H1 (cell line): ENCODE results near the gene CBFA2T2. TPM values are rescaled to one million over a fixed set of nuclear protein-coding genes. Genes with fewer than 3 reads are reported as not detected.

Experiments
- CTCF ChIA-PET: fragments of 300-600 bp; sonication (Branson Sonifier 250); formaldehyde crosslinking; loops from one replicate; lab custom pipeline; 2021; ENCODE audit not compliant: partially characterized antibody; lab: Charles Lee
- POLR2A ChIA-PET: fragments of 300-600 bp; sonication (Branson Sonifier 250); formaldehyde crosslinking; loops from one replicate; lab custom pipeline; 2021; ENCODE audit warnings: inconsistent platforms; ENCODE audit not compliant: partially characterized antibody; lab: Charles Lee
- DNase-seq, 2 experiments: peaks; one replicate each; pipeline versions ENCODE4 v3.0.0 to v3.0.0-alpha.2; 2010 to 2022; ENCODE audit warnings: low spot score in 2 of 2, low read depth in 1 of 2, mixed read lengths in 1 of 2
- FAIRE-seq: peaks from 2 replicates; lab custom pipeline; 2011; peaks lifted over from hg19 to GRCh38; lab: Jason Lieb, UNC
- H2AFZ ChIP-seq: 2 replicates; pipeline ENCODE4 v1.8.1; 2012; ENCODE audit warnings: low read length, inconsistent platforms
- H2AK5ac ChIP-seq: 2 replicates; pipeline ENCODE4 v1.6.1; 2013; ENCODE audit warnings: low read depth, low read length
- H2BK120ac ChIP-seq: replicated peaks from 2 replicates; pipeline ENCODE3; 2013; ENCODE audit warnings: low read depth, low read length, inconsistent platforms
- H2BK12ac ChIP-seq: 2 replicates; pipeline ENCODE4 v1.6.1; 2013; ENCODE audit warnings: low read depth, low read length
- H2BK15ac ChIP-seq: 2 replicates; pipeline ENCODE4 v1.6.1; 2013; ENCODE audit warnings: low read length
- H2BK20ac ChIP-seq: 2 replicates; pipeline ENCODE4 v1.6.1; 2013; ENCODE audit warnings: low read length
- H2BK5ac ChIP-seq: 2 replicates; pipeline ENCODE4 v1.6.1; 2013; ENCODE audit warnings: low read depth, low read length
- H3K14ac ChIP-seq: 2 replicates; pipeline ENCODE4 v1.6.1; 2013; ENCODE audit warnings: inconsistent platforms; ENCODE audit not compliant: insufficient read length
- H3K18ac ChIP-seq: 2 replicates; pipeline ENCODE4 v1.6.1; 2013; ENCODE audit warnings: low read length; ENCODE audit errors: extremely low read depth
- H3K23ac ChIP-seq: 2 replicates; pipeline ENCODE4 v1.6.1; 2013; ENCODE audit warnings: inconsistent platforms; ENCODE audit not compliant: insufficient read length
- H3K23me2 ChIP-seq: 2 replicates; pipeline ENCODE4 v1.6.1; 2013; ENCODE audit warnings: low read depth, low read length
- H3K27ac ChIP-seq: 2 replicates; pipeline ENCODE4 v1.6.1; 2011; ENCODE audit warnings: low read depth, low read length, inconsistent platforms
- H3K27me3 ChIP-seq, 4 experiments: replicated peaks in 1 of 4; 1 replicate in 1 of 4; 2 replicates in 3 of 4; pipeline versions ENCODE4 v1.6.1 to v1.8.1; 2011 to 2013; ENCODE audit warnings: low read length in 3 of 4, mild to moderate bottlenecking in 3 of 4, inconsistent platforms in 2 of 4, mixed read lengths in 2 of 4, moderate library complexity in 1 of 4; ENCODE audit not compliant: control insufficient read depth in 3 of 4, insufficient read depth in 3 of 4; ENCODE audit errors: extremely low read depth in 1 of 4
- H3K36me3 ChIP-seq, 4 experiments: 2 replicates each; pipeline versions ENCODE4 v1.6.1 to v1.8.1; 2011 to 2013; ENCODE audit warnings: mild to moderate bottlenecking in 4 of 4, low read length in 3 of 4, moderate library complexity in 2 of 4, control low read depth in 1 of 4, inconsistent platforms in 1 of 4; ENCODE audit not compliant: insufficient read depth in 4 of 4, control insufficient read depth in 2 of 4
- H3K4ac ChIP-seq: replicated peaks from 2 replicates; pipeline ENCODE3; 2013; ENCODE audit warnings: low read length, low read depth, mixed read lengths, inconsistent platforms; ENCODE audit not compliant: insufficient read length
- H3K4me1 ChIP-seq, 4 experiments: replicated peaks in 1 of 4; 1 replicate in 1 of 4; 2 replicates in 3 of 4; pipeline versions ENCODE4 v1.6.1 to v1.8.1; 2011 to 2013; ENCODE audit warnings: low read length in 3 of 4, inconsistent platforms in 2 of 4, mixed read lengths in 1 of 4; ENCODE audit not compliant: insufficient read depth in 4 of 4, control insufficient read depth in 3 of 4
- H3K4me2 ChIP-seq, 2 experiments: 2 replicates each; pipeline versions ENCODE4 v1.6.1 to v1.8.1; 2011 to 2013; ENCODE audit warnings: low read depth in 2 of 2, low read length in 2 of 2, control low read depth in 1 of 2, inconsistent platforms in 1 of 2, mild to moderate bottlenecking in 1 of 2; ENCODE audit not compliant: insufficient read depth in 1 of 2
- H3K4me3 ChIP-seq, 4 experiments: fragments of 200-600, 300-600 bp in 1 of 4; sonication (generic), shearing (Covaris generic), sonication (Bioruptor Twin) in 1 of 4; 2 replicates each; pipeline versions ENCODE4 v1.5.1 to v1.8.1; 2011 to 2016; ENCODE audit warnings: low read length in 4 of 4, low read depth in 3 of 4, control low read depth in 2 of 4, inconsistent platforms in 2 of 4, mild to moderate bottlenecking in 2 of 4, mixed read lengths in 1 of 4, moderate library complexity in 1 of 4; ENCODE audit not compliant: insufficient read depth in 2 of 4; ENCODE audit errors: extremely low read depth in 1 of 4
- H3K56ac ChIP-seq: replicated peaks from 2 replicates; pipeline ENCODE3; 2013; ENCODE audit warnings: low read depth, mild to moderate bottlenecking, mixed read lengths, low read length, inconsistent platforms; ENCODE audit not compliant: insufficient read length
- H3K79me1 ChIP-seq: 2 replicates; pipeline ENCODE4 v1.6.1; 2013; ENCODE audit warnings: low read depth, low read length, control low read depth
- H3K79me2 ChIP-seq, 2 experiments: 2 replicates each; pipeline versions ENCODE4 v1.6.1 to v1.8.1; 2012 to 2013; ENCODE audit warnings: low read length in 2 of 2, mild to moderate bottlenecking in 2 of 2, inconsistent platforms in 1 of 2; ENCODE audit not compliant: insufficient read depth in 2 of 2, control insufficient read depth in 1 of 2
- H3K9ac ChIP-seq, 4 experiments: replicated peaks in 1 of 4; 1 replicate in 1 of 4; 2 replicates in 3 of 4; pipeline versions ENCODE4 v1.6.1 to v1.8.1; 2011 to 2013; ENCODE audit warnings: low read depth in 3 of 4, low read length in 3 of 4, control low read depth in 2 of 4, mild to moderate bottlenecking in 2 of 4, moderate library complexity in 2 of 4, inconsistent platforms in 1 of 4; ENCODE audit errors: extremely low read depth in 1 of 4
- H3K9me3 ChIP-seq, 2 experiments: 2 replicates each; pipeline versions ENCODE4 v1.6.1 to v1.8.1; 2012 to 2013; ENCODE audit warnings: mild to moderate bottlenecking in 2 of 2, moderate library complexity in 2 of 2, control low read depth in 1 of 2, inconsistent platforms in 1 of 2, low read depth in 1 of 2, low read length in 1 of 2, mixed read lengths in 1 of 2; ENCODE audit not compliant: insufficient read depth in 2 of 2
- H4K20me1 ChIP-seq, 2 experiments: replicated peaks in 1 of 2; 2 replicates each; pipeline versions ENCODE3 to v1.8.1; 2011 to 2013; ENCODE audit warnings: inconsistent platforms in 2 of 2, low read length in 2 of 2, mild to moderate bottlenecking in 1 of 2; ENCODE audit not compliant: insufficient read depth in 2 of 2, control insufficient read depth in 1 of 2
- H4K5ac ChIP-seq: 2 replicates; pipeline ENCODE4 v1.6.1; 2013; ENCODE audit warnings: low read length, low read depth, mixed read lengths, inconsistent platforms; ENCODE audit not compliant: insufficient read length
- H4K8ac ChIP-seq: 2 replicates; pipeline ENCODE4 v1.8.0; 2013; ENCODE audit warnings: mild to moderate bottlenecking, moderate library complexity, low read length, inconsistent platforms; ENCODE audit not compliant: insufficient read depth; ENCODE audit errors: extremely low read depth
- H4K91ac ChIP-seq: replicated peaks from 2 replicates; pipeline ENCODE3; 2013; ENCODE audit warnings: low read length, mixed read lengths, inconsistent platforms; ENCODE audit not compliant: insufficient read length
- EGR1 ChIP-seq: IDR thresholded peaks from 2 replicates; pipeline ENCODE4 v1.6.1; 2011; ENCODE audit warnings: low read depth, low read length, borderline replicate concordance
- GABPA ChIP-seq: IDR thresholded peaks from 2 replicates; pipeline ENCODE4 v1.6.1; 2011; ENCODE audit warnings: mild to moderate bottlenecking, low read length, moderate library complexity, borderline replicate concordance; ENCODE audit not compliant: insufficient read depth
- JUN ChIP-seq: IDR thresholded peaks from 2 replicates; pipeline ENCODE4 v1.6.1; 2011; ENCODE audit warnings: low read depth, mild to moderate bottlenecking, improper control_type of control experiment, low read length
- KDM1A ChIP-seq: fragments of 200-600, 300-600 bp; sonication (generic); IDR thresholded peaks from 2 replicates; pipeline ENCODE4 v1.7.1; 2016; ENCODE audit warnings: mild to moderate bottlenecking, low read length, borderline replicate concordance
- MAX ChIP-seq: IDR thresholded peaks from 2 replicates; pipeline ENCODE4 v1.6.1; 2012; ENCODE audit warnings: inconsistent platforms
- POLR2AphosphoS5 ChIP-seq: IDR thresholded peaks from 2 replicates; pipeline ENCODE4 v1.6.1; 2011; ENCODE audit warnings: low read depth, low read length
- SIX5 ChIP-seq: IDR thresholded peaks from 2 replicates; pipeline ENCODE4 v1.6.1; 2011; ENCODE audit warnings: mild to moderate bottlenecking, low read depth, low read length
- TBP ChIP-seq: IDR thresholded peaks from 2 replicates; pipeline ENCODE4 v1.6.1; 2011; ENCODE audit warnings: low read depth, low read length, improper control_type of control experiment
- TEAD4 ChIP-seq: IDR thresholded peaks from 2 replicates; pipeline ENCODE4 v1.6.1; 2012; ENCODE audit warnings: low read depth, low read length, inconsistent platforms, mixed read lengths
- USF2 ChIP-seq: IDR thresholded peaks from 2 replicates; pipeline ENCODE4 v1.6.1; 2011; ENCODE audit warnings: low read length, improper control_type of control experiment
- WGBS, 2 experiments: shearing (Covaris generic) in 1 of 2; methylation state at CpG; one replicate each; pipeline versions ENCODE4 v1.1.6 to v1.1.7; 2013 to 2015; ENCODE audit warnings: low lambda C conversion rate in 2 of 2, mixed read lengths in 2 of 2, inconsistent platforms in 1 of 2, low coverage in 1 of 2, missing lambda C conversion rate in 1 of 2; ENCODE audit not compliant: insufficient replicate concordance in 2 of 2, insufficient coverage in 1 of 2, insufficient read length in 1 of 2; ENCODE audit errors: extremely low coverage in 1 of 2, missing lambda C conversion rate in 1 of 2; 5-methylcytosine and 5-hydroxymethylcytosine counted together
- polyA plus RNA-seq, 7 experiments: library from polyadenylated mRNA; depleted of rRNA in 3 of 7; stranded (reverse) in 5 of 7; unstranded in 2 of 7; fragments of >200 nt in 5 of 7; fragments of 200-250 nt in 2 of 7; gene quantifications; 1 replicate in 5 of 7; 2 replicates in 1 of 7; 4 replicates in 1 of 7; pipeline versions ENCODE4 v1.2.1 to v1.2.3, GENCODE V29; 2011 to 2013; ENCODE audit warnings: missing spikeins in 2 of 7, mixed read lengths in 2 of 7
- total RNA-seq: library from RNA; stranded (reverse); fragmentation: NEBNext Ultra II Directional; extraction: Animal tissue kit (Norgen Biotek cat#: 25700); gene quantifications from 2 replicates; pipeline ENCODE4 v1.2.1, GENCODE V29; 2021

Gene CBFA2T2
- total and polyA plus RNA-seq, 2 of the 8 experiments (the other 6 are each of a cell fraction or from before 2014, with no cell fraction given): 11.6 to 12.9 TPM

- Histone ChIP-seq H3K23me2 (no peaks in the 10 kb centered on the region), H2AFZ (no peak overlapping the region), H3K18ac (no peak overlapping the region), H3K4me2 (no peak overlapping the region), H2BK5ac (no peak overlapping the region), H2BK15ac (no peak overlapping the region), H3K36me3 (peaks cover 0 to 4% (median 1%) of the 10 kb centered on the region in 4 experiments; a peak in 3 of 8 replicates), H2AK5ac (no peak overlapping the region), H3K9me3 (no peaks in the 10 kb centered on the region), H2BK120ac (no peak overlapping the region), H3K27ac (no peak overlapping the region), H3K14ac (no peak overlapping the region), H4K20me1 (no peaks in the 10 kb centered on the region), H4K8ac (no peak overlapping the region), H4K5ac (no peak overlapping the region), H3K4me1 (no peaks in the 10 kb centered on the region), H4K91ac (no peak overlapping the region), H2BK12ac (no peak overlapping the region), H3K27me3 (no peaks in the 10 kb centered on the region), H3K79me2 (no peaks in the 10 kb centered on the region), H3K4ac (no peak overlapping the region), H3K4me3 (no peak overlapping the region), H2BK20ac (no peak overlapping the region), H3K23ac (no peak overlapping the region), H3K9ac (no peak overlapping the region; a peak in 1 of 7 replicates), H3K56ac (no peak overlapping the region), H3K79me1 (no peaks in the 10 kb centered on the region)
- WGBS, 2 experiments: 84% methylated on average over 3 of the region's 3 CpGs; no CpG with 5 or more reads in 1 of the 2 experiments
- DNase-seq: no peak
- CTCF ChIA-PET: no interaction called here
- POLR2A ChIA-PET: no interaction called here
- no peak for FAIRE-seq
- TF ChIP-seq KDM1A (no peak), USF2 (no peak), TBP (no peak), SIX5 (no peak), MAX (no peak), POLR2AphosphoS5 (no peak), JUN (no peak), GABPA (no peak), TEAD4 (no peak), EGR1 (no peak)
Measured at GRCh38 chr20:33606118-33606771, 116.3 kb downstream of the CBFA2T2 start.
